Esophagus (tissue), 2 donors: ENCODE measurements around the gene SERPINB5. TPM values are rescaled to one million over a fixed set of nuclear protein-coding genes. Genes with fewer than 3 reads are reported as not detected.

Source experiments
- polyA plus RNA-seq, 2 donors: library from polyadenylated mRNA; stranded (reverse); fragments of 200-250 nt; gene quantifications; one replicate each; pipeline ENCODE4 v1.2.3, GENCODE V29; 2013
- donor health status: healthy with polysubstance abuse.
- donor health status: Bipolar disorder and iron deficiency.

SERPINB5 gene
- polyA plus RNA-seq, 2 donors: 48.0 to 174 TPM

Other genes with a start within 250 kb of the SERPINB5 start
- 1 to 10 TPM; 1.3 to 1.9 TPM for gene BCL2, start 157.2 kb upstream of the SERPINB5 start, polyA plus RNA-seq
- gene KDSR, start 109.8 kb upstream of the SERPINB5 start, polyA plus RNA-seq: 10 to 100 TPM in 1 of 2 donors, 1 to 10 TPM in 1; 9.8 to 17.9 TPM
- gene VPS4B, start 54.5 kb upstream of the SERPINB5 start, polyA plus RNA-seq: 10 to 100 TPM; 26.9 to 47.1 TPM
- gene SERPINB12, start 65.4 kb downstream of the SERPINB5 start, polyA plus RNA-seq: 1 to 10 TPM in 1 of 2 donors, under 1 TPM in 1; 0.16 to 1.4 TPM
- gene SERPINB13, start 110.4 kb downstream of the SERPINB5 start, polyA plus RNA-seq: 100 to 1,000 TPM; 228 to 233 TPM
- 10 to 100 TPM; 19.3 to 68.4 TPM for gene SERPINB4, start 167.3 kb downstream of the SERPINB5 start, polyA plus RNA-seq
- gene SERPINB3, start 184.9 kb downstream of the SERPINB5 start, polyA plus RNA-seq: 100 to 1,000 TPM; 167 to 870 TPM
- gene SERPINB11, start 226.0 kb downstream of the SERPINB5 start, polyA plus RNA-seq: 10 to 100 TPM in 1 of 2 donors, 1 to 10 TPM in 1; 6.4 to 11.7 TPM